ENCODE results near the gene TMEM181. TPM values are rescaled to one million over a fixed set of nuclear protein-coding genes. Genes with fewer than 3 reads are reported as not detected.

TMEM181 gene
- total RNA-seq, 2 experiments from 2014 or later: 10.0 to 10.1 TPM

- H3K27ac Mint-ChIP-seq: peak overlapping the region; percentile 79
- peaks cover 45% of the 10 kb centered on the region for H3K4me1 Mint-ChIP-seq (ENCODE audit: low read depth)
- CTCF ChIA-PET: no interaction called here
- H3K27me3 Mint-ChIP-seq: no peaks in the 10 kb centered on the region
- no peak for TF ChIP-seq CTCF (IDR thresholded peaks at IDR 0.05)
- no peaks in the 10 kb centered on the region for H3K9me3 Mint-ChIP-seq
- ATAC-seq (no peak), DNase-seq (peak; percentile 29)
- POLR2A ChIA-PET: interaction anchor here (0.6 to 0.8 kb wide), 2 partner anchors 41 to 65 kb away, joined by 3 to 4 read pairs; no protein-coding TSS in a partner anchor
- peaks cover 13% of the 10 kb centered on the region for H3K36me3 Mint-ChIP-seq (ENCODE audit: low read depth)
- peak overlapping the region; percentile 81 for H3K4me3 Mint-ChIP-seq
- intact Hi-C loops (cut with micrococcal nuclease): no loop called here
These were observed 987 bp downstream of the TMEM181 start for GRCh38 chr6:158560836-158561320.

GRCh38 chr6:158561321-158561884 lies 1.5 kb downstream of the TMEM181 start:
- Mint-ChIP-seq H3K27me3 (no peaks in the 10 kb centered on the region), H3K4me3 (peak overlapping the region; percentile 81), H3K36me3 (ENCODE audit: low read depth) (peaks cover 16% of the 10 kb centered on the region), H3K27ac (peak overlapping the region; percentile 79), H3K9me3 (no peaks in the 10 kb centered on the region), H3K4me1 (ENCODE audit: low read depth) (peaks cover 50% of the 10 kb centered on the region)
- DNase-seq (no peak), ATAC-seq (no peak)
- intact Hi-C loops (cut with micrococcal nuclease): no loop called here
- POLR2A ChIA-PET: no interaction called here
- no peak for TF ChIP-seq CTCF (IDR thresholded peaks at IDR 0.05)
- CTCF ChIA-PET: no interaction called here

- intact Hi-C loops (cut with micrococcal nuclease): no loop called here
- no peak for TF ChIP-seq CTCF (IDR thresholded peaks at IDR 0.05)
- peaks cover 55% of the 10 kb centered on the region for H3K4me1 Mint-ChIP-seq (ENCODE audit: low read depth)
- ChIA-PET POLR2A (no interaction called here), CTCF (no interaction called here)
- peak overlapping the region; percentile 79 for H3K27ac Mint-ChIP-seq
- peaks cover 16% of the 10 kb centered on the region for H3K36me3 Mint-ChIP-seq (ENCODE audit: low read depth)
- no peak for DNase-seq
- ATAC-seq: no peak
- H3K4me3 Mint-ChIP-seq: peak overlapping the region; percentile 81
- no peaks in the 10 kb centered on the region for H3K9me3 Mint-ChIP-seq
- H3K27me3 Mint-ChIP-seq: no peaks in the 10 kb centered on the region
These were observed 2.0 kb downstream of the TMEM181 start for GRCh38 chr6:158561938-158562337.

GRCh38 chr6:158564243-158565121 lies 4.6 kb downstream of the TMEM181 start:
- Mint-ChIP-seq H3K27me3 (no peaks in the 10 kb centered on the region), H3K27ac (peak overlapping the region; percentile 60), H3K4me3 (no peak overlapping the region), H3K36me3 (ENCODE audit: low read depth) (peaks cover 20% of the 10 kb centered on the region), H3K9me3 (no peaks in the 10 kb centered on the region), H3K4me1 (ENCODE audit: low read depth) (peaks cover 71% of the 10 kb centered on the region)
- peak; percentile 55 for DNase-seq
- ChIA-PET POLR2A (interaction anchor here (0.6 to 1.5 kb wide), 2 partner anchors 79 to 178 kb away, joined by 3 read pairs; no protein-coding TSS in a partner anchor), CTCF (interaction anchor here (1.0 to 1.3 kb wide), 3 partner anchors 10 to 343 kb away, joined by 3 to 5 read pairs (median 3); no protein-coding TSS in a partner anchor)
- TF ChIP-seq CTCF (IDR thresholded peaks at IDR 0.05): no peak
- intact Hi-C loops (cut with micrococcal nuclease): no loop called here
- no peak for ATAC-seq

GRCh38 chr6:158565122-158565429 lies 5.2 kb downstream of the TMEM181 start:
- Mint-ChIP-seq H3K9me3 (no peaks in the 10 kb centered on the region), H3K27ac (peak overlapping the region; percentile 58), H3K4me3 (no peak overlapping the region), H3K36me3 (ENCODE audit: low read depth) (peaks cover 21% of the 10 kb centered on the region), H3K4me1 (ENCODE audit: low read depth) (peaks cover 71% of the 10 kb centered on the region), H3K27me3 (no peaks in the 10 kb centered on the region)
- no peak for ATAC-seq
- no peak for TF ChIP-seq CTCF (IDR thresholded peaks at IDR 0.05)
- POLR2A ChIA-PET: no interaction called here
- CTCF ChIA-PET: no interaction called here
- DNase-seq: no peak
- intact Hi-C loops (cut with micrococcal nuclease): no loop called here
